SH-SY5Y (cell line): ENCODE data around the gene P4HTM.

Experiments
- GATA2 ChIP-seq: IDR thresholded peaks from 2 replicates; pipeline ENCODE4 v1.6.1; 2011; ENCODE audit warnings: mild to moderate bottlenecking, low read depth, low read length
- GATA3 ChIP-seq: IDR thresholded peaks from 2 replicates; pipeline ENCODE4 v1.6.1; 2011; ENCODE audit warnings: low read depth, mild to moderate bottlenecking, low read length, moderate library complexity

GRCh38 chr3:48966876-48967361 lies 23.1 kb upstream of the P4HTM start:
- TF ChIP-seq GATA2, result no peak
- TF ChIP-seq GATA3, result no peak
